Skeletal muscle tissue (tissue), 4 donors: ENCODE measurements around the gene FBXO31. TPM values are rescaled to one million over a fixed set of nuclear protein-coding genes. Genes with fewer than 3 reads are reported as not detected.
A peak's percentile ranks its signal among the peaks of the same experiment; 100 is the strongest.

Experiments used
- H3K27ac ChIP-seq: one replicate; pipeline ENCODE4 v1.7.0; 2013; ENCODE audit warnings: mild to moderate bottlenecking, low read depth, low read length, inconsistent platforms
- H3K27me3 ChIP-seq, 3 donors: one replicate each; pipeline ENCODE4 v1.7.0; 2013; ENCODE audit warnings: low read length in 3 of 3; ENCODE audit not compliant: control insufficient read depth in 3 of 3, insufficient read depth in 3 of 3
- H3K36me3 ChIP-seq, 3 donors: one replicate each; pipeline ENCODE4 v1.7.0; 2013; ENCODE audit warnings: low read length in 3 of 3; ENCODE audit not compliant: control insufficient read depth in 3 of 3, insufficient read depth in 3 of 3
- H3K4me1 ChIP-seq, 3 donors: one replicate each; pipeline ENCODE4 v1.7.0; 2013; ENCODE audit warnings: low read length in 3 of 3, mild to moderate bottlenecking in 3 of 3; ENCODE audit not compliant: control insufficient read depth in 3 of 3, insufficient read depth in 3 of 3
- H3K4me3 ChIP-seq, 3 donors: one replicate each; pipeline ENCODE4 v1.7.0; 2013; ENCODE audit warnings: low read length in 3 of 3
- H3K9ac ChIP-seq, 3 donors: one replicate each; pipeline ENCODE4 v1.7.0; 2013; ENCODE audit warnings: low read length in 3 of 3, mild to moderate bottlenecking in 3 of 3, moderate library complexity in 2 of 3, low read depth in 1 of 3
- H3K9me3 ChIP-seq, 3 donors: one replicate each; pipeline ENCODE4 v1.7.0; 2013; ENCODE audit warnings: low read length in 3 of 3; ENCODE audit not compliant: control insufficient read depth in 3 of 3
- total RNA-seq: library from RNA; depleted of rRNA; stranded (reverse); fragments of >200 nt; gene quantifications from one replicate; pipeline ENCODE4 v1.2.3, GENCODE V29; 2014
- donor health status: Osteomylitis.

The FBXO31 gene
- total RNA-seq, 1 donor from 2014 or later = 26.6 TPM

DNA sequence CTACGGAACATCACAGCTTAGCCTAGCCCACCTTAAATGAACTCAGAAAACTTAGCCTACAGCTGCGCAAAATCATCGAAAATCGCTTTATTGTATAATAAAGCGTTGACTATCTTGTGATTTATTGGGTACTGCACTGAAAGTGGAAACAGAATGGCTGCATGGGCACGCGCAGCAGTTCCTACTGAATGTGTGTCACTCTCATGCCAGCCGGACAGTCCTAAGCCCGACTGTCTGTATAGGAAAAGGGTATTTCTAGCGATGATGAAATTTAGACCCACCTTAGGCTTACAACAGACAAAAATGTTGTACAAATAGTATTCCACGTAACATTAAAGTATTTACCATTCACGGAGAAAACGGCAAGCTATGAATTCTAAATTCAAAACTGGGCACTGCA, 9.3 kb downstream of the FBXO31 start:
- Histone ChIP-seq H3K4me1 (peaks cover 44 to 68% (median 56%) of the 10 kb centered on the region in 3 donors), H3K4me3 (no peak overlapping the region), H3K27me3 (no peaks in the 10 kb centered on the region), H3K36me3 (peaks cover 0 to 2% (median 0%) of the 10 kb centered on the region in 3 donors), H3K9me3 (no peaks in the 10 kb centered on the region), H3K9ac (no peak overlapping the region), H3K27ac (peak overlapping the region; percentile 89)

DNA sequence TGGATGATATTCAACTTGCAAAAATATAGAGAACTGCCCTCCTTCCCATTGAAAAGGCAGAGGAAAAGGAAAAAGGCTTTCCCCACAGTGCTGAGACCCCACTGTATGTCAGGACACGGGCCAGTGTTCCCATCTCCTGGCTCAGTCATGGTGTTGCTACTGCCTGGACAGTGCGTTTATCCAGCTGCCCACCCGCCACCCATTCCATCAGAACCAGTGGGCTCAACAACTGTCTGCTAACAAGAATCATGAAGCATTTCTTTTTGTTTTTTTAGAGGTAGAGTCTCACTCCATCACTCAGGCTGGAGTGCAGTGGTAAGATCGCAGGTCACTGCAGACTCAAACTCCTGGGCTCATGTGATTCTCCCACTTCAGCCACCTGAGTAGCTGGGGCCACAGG, 11.3 kb downstream of the FBXO31 start:
- no peak overlapping the region for H3K9ac ChIP-seq
- H3K36me3 ChIP-seq = peaks cover 0 to 4% (median 0%) of the 10 kb centered on the region in 3 donors
- no peaks in the 10 kb centered on the region for H3K27me3 ChIP-seq
- no peak overlapping the region for H3K4me3 ChIP-seq
- no peaks in the 10 kb centered on the region for H3K9me3 ChIP-seq
- peaks cover 56 to 73% (median 63%) of the 10 kb centered on the region in 3 donors for H3K4me1 ChIP-seq
- no peak overlapping the region for H3K27ac ChIP-seq

DNA sequence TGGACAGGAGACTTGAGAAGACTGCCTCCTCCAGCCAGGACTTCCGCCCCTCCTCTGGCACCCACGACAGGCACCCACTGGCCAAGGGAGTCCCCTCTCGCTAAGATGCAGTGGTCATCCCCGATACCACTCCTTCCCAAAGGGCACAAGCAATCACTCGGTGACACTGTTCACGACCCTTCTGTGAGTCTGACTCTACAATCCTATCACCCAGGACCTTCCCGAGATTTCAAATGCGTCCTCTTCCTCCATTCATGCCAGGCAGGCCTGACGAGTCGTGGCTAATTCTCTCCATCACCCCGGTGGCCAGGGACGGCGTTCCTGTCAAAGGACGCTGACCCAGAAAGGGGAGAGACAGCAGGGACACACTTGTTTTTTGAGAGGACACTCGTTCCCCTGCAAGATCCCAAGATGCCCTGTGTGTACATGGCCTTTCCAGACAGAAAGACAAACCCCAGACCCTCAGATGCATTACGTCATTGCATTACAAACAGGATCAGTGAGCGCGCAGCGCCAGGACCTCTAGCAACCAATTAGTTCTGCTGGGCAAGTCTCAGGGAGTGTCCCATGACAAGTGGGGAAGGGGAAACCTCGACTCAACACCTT, 12.2 kb downstream of the FBXO31 start:
- H3K27me3 ChIP-seq = no peaks in the 10 kb centered on the region
- peaks cover 0 to 5% (median 2%) of the 10 kb centered on the region in 3 donors for H3K36me3 ChIP-seq
- peak overlapping the region; percentile 47 for H3K27ac ChIP-seq
- H3K9me3 ChIP-seq = no peaks in the 10 kb centered on the region
- peak overlapping the region in 2 of 3 donors; percentile 14 to 29 for H3K4me3 ChIP-seq
- H3K9ac ChIP-seq = peak overlapping the region; percentile 36 to 64 (median 56)
- H3K4me1 ChIP-seq = peaks cover 56 to 65% (median 59%) of the 10 kb centered on the region in 3 donors

DNA sequence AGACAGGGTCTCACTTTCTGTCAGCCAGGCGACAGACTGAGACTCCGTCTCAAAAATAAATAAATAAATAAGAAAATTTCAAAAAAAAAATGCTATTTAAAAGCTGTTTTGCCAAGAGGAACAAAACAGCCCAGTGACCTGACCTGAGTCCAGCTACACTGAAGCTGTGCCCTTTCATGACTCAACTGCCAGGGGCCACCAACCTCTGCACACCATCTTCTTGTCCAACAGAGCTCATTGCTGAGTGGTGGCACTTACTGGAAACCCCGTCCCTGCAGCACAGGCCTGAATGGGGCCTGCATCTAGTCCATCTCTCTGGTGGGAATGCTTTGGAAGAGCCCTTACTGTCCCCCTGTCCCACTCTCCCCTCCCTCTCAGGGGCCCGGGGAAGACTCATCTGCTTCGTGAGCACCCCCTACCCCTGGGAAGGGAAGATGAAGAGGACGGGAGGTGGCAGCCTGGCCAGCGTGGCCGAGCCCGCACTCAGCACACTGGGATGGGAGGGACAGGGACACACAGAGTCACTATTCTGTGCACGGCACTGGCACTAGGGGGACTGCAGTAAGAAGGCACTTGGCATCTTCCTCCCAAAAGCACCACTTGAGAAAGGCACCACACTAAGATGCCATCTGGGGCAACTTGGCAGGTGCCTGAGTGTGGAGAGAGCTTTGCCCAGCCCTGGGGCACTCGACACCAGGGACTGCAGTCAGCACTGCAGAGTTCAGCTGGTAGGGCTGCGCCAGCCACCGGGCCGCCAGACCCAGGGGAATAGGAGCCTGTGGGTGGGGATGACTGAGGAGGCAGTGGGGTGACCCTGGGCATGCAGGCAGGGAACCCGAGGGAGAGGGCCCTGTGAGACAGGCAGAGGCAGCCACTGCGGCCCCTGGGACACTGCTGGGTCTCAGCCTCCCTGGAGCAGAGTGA, 13.5 kb downstream of the FBXO31 start:
- peaks cover 0 to 10% (median 2%) of the 10 kb centered on the region in 3 donors for H3K36me3 ChIP-seq
- peak overlapping the region; percentile 47 for H3K27ac ChIP-seq
- H3K9ac ChIP-seq = peak overlapping the region; percentile 56 to 64 (median 57)
- no peaks in the 10 kb centered on the region for H3K9me3 ChIP-seq
- H3K4me3 ChIP-seq = peak overlapping the region in 2 of 3 donors; percentile 7 to 19
- H3K27me3 ChIP-seq = no peaks in the 10 kb centered on the region
- H3K4me1 ChIP-seq = peaks cover 43 to 56% (median 46%) of the 10 kb centered on the region in 3 donors

DNA sequence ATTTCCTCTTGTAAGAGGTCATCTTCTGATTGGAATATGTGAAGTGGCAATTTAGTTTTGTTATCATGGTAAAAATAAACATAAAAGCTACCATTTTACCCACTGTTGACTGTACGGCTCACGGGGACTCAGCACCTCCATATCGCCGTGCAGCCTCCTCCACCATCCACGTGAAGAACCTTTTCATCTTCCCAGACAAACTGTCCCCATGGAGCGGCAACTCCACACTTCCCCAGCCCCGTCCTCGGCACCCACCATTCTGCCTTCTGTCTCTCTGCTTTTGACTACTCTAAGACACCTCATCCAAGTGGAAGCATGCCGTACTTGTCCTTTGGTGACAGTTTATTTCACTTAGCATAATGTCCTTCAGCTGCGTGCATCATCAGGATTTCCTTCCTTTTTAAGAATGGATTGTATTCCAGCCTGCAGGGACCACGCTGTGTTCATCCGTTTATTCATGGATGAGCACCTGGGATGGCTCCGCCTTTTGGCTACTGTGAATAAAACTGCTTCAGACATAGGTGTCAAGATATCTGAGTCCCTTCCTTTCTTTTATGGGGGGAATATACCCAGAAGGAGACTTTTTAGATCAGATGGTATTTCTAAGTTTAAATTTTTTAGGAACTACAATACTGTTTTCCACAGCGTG, 14.3 kb downstream of the FBXO31 start:
- no peak overlapping the region for H3K9ac ChIP-seq
- H3K4me3 ChIP-seq = no peak overlapping the region
- no peaks in the 10 kb centered on the region for H3K27me3 ChIP-seq
- peaks cover 0 to 10% (median 2%) of the 10 kb centered on the region in 3 donors for H3K36me3 ChIP-seq
- H3K27ac ChIP-seq = no peak overlapping the region
- H3K4me1 ChIP-seq = peaks cover 47 to 58% (median 48%) of the 10 kb centered on the region in 3 donors
- no peaks in the 10 kb centered on the region for H3K9me3 ChIP-seq

DNA sequence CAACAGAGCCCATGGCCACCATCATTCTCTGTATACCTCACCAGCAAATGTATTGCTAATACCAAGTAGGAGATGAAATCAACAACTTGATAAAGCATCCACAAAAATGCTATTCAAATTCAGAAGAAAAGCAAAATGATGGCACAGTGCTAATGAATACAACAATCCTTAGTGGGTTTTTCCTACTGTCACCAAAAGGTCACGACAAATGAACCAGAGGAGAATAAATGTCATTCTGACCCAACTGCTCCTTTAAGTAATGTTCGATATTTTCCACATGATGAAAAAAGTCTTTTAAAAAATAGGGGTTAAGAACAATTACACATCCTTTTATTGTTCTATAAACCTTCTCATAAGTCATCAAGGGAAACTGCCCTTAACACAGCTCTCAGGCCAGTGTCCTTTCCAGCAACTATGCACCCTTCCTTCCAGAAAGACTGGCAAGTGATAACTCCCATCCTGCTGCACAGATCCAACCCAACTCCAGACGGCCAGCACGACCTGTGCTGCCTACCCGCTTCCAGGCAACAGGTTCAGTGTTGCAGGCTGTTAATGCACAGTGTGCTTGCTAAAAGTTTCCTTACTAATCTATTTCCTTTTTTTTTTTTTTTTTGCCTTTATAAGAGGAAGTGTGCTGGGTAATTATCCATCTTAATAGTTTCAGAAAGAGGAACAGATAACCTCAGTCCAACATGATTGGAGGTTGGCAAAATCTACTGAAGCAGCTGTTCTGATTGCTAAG, 15.4 kb downstream of the FBXO31 start:
- Histone ChIP-seq H3K9ac (peak overlapping the region in 1 of 3 donors; percentile 3), H3K4me3 (no peak overlapping the region), H3K27me3 (no peaks in the 10 kb centered on the region), H3K27ac (peak overlapping the region; percentile 40), H3K9me3 (no peaks in the 10 kb centered on the region), H3K36me3 (peaks cover 0 to 9% (median 2%) of the 10 kb centered on the region in 3 donors), H3K4me1 (peaks cover 57 to 58% (median 58%) of the 10 kb centered on the region in 3 donors)

DNA sequence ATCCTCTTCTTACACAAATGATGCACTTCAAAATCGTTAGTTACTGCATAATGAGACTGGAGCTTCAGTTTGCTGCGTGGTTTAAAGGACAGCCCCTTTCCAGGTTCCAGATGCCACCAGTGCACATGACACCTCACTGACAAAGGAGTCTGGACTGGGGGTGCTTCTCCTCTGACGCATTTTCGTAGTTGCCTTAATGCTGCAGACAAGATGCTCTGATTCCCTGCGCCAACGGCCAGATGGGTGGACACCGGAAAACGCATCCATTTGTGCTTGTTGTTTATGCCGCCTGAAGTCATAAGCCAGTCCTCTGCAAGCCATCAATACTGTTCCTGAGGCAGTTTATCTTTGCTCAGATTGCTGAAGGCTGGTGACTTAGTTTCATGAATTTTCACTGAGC, 16.0 kb downstream of the FBXO31 start:
- Histone ChIP-seq H3K4me3 (no peak overlapping the region), H3K36me3 (peaks cover 0 to 9% (median 2%) of the 10 kb centered on the region in 3 donors), H3K4me1 (peaks cover 60 to 62% (median 62%) of the 10 kb centered on the region in 3 donors), H3K27me3 (no peaks in the 10 kb centered on the region), H3K27ac (no peak overlapping the region), H3K9ac (no peak overlapping the region), H3K9me3 (no peaks in the 10 kb centered on the region)

DNA sequence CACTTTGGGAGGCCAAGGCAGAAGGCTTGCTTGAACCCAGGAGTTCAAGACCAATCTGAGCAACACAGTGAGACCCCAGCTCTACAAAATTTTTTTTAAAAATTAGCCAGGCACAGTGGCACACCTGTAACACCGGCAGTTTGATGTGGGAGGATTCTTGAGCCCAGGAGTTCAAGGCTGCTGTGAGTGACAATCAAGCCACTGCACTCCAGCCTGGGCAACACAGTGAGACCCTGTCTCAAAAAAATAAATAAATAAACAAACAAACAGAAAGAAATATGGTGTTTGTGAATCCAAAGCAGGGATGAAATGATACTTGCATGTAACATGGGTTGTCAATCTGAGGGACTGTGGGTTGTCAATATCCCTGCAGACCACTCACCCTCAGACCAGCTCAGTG, 16.6 kb downstream of the FBXO31 start:
- Histone ChIP-seq H3K9ac (no peak overlapping the region), H3K4me3 (no peak overlapping the region), H3K27ac (no peak overlapping the region), H3K9me3 (no peaks in the 10 kb centered on the region), H3K4me1 (peaks cover 60 to 63% (median 61%) of the 10 kb centered on the region in 3 donors), H3K36me3 (peaks cover under 1 to 9% (median 2%) of the 10 kb centered on the region in 3 donors), H3K27me3 (no peaks in the 10 kb centered on the region)

DNA sequence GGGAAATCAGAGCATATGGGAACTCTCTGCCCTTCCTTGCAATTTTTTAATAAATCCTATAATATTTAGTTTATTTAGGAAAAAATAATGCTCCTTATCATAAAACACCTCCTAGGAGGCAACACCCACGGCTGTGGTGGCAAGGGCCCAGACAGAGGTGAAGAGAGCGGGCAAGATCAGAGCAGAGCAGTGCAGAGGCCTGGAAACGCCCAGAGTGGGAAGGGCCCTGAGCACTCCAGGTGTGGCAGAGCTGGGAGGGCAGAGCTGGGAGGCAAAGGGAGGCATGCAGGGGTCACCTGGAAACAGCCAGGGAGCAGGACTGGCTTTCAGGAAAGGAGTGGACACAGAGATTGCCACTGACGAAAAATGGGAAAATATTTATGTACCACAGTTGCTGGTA, 17.3 kb downstream of the FBXO31 start:
- Histone ChIP-seq H3K4me3 (no peak overlapping the region), H3K36me3 (peaks cover 7 to 15% (median 8%) of the 10 kb centered on the region in 3 donors), H3K4me1 (peaks cover 60 to 61% (median 61%) of the 10 kb centered on the region in 3 donors), H3K9me3 (no peaks in the 10 kb centered on the region), H3K27ac (no peak overlapping the region), H3K27me3 (no peaks in the 10 kb centered on the region), H3K9ac (no peak overlapping the region)
